ENCODE measurements around the gene KLRD1.
"Not testable (repeated sequence)": the region's sequence is repeated elsewhere in the genome, so short reads cannot be mapped to it uniquely, and the experiment has no call there.

The KLRD1 gene

GRCh38 chr12:10369557-10370415 is 62.1 kb downstream of the KLRD1 start:
- H3K9ac ChIP-seq (ENCODE audit: low read length) = no peak overlapping the region
- peaks cover 29% of the 10 kb centered on the region for H3K4me1 ChIP-seq (ENCODE audit: control insufficient read depth, insufficient read depth, low read length)
- no peak overlapping the region for H3K27ac ChIP-seq (ENCODE audit: low read depth, low read length)
- no peaks in the 10 kb centered on the region for H3K27me3 ChIP-seq (ENCODE audit: control insufficient read depth, insufficient read depth, low read length)
- H3K36me3 ChIP-seq (ENCODE audit: control insufficient read depth, insufficient read depth, low read length) = no peaks in the 10 kb centered on the region
- no peak overlapping the region for H3K4me3 ChIP-seq (ENCODE audit: low read depth, low read length)
- H3K9me3 ChIP-seq (ENCODE audit: control insufficient read depth, insufficient read depth, low read depth, low read length) = peaks cover 10% of the 10 kb centered on the region; the same call in 1 of the 2 replicates

GRCh38 chr12:10371893-10372535 is 64.3 kb downstream of the KLRD1 start:
- H3K4me1 ChIP-seq (ENCODE audit: control insufficient read depth, insufficient read depth, low read length) = peaks cover 16% of the 10 kb centered on the region; the same call in 1 of the 2 replicates
- not testable (repeated sequence) for H3K9ac ChIP-seq (ENCODE audit: low read length)

GRCh38 chr12:10372559-10372958 is 64.9 kb downstream of the KLRD1 start:
- H3K36me3 ChIP-seq (ENCODE audit: control insufficient read depth, insufficient read depth, low read length) = no peaks in the 10 kb centered on the region; the same call in 1 of the 2 replicates
- no peaks in the 10 kb centered on the region for H3K27me3 ChIP-seq (ENCODE audit: control insufficient read depth, insufficient read depth, low read length)
- H3K9me3 ChIP-seq (ENCODE audit: control insufficient read depth, insufficient read depth, low read depth, low read length) = peaks cover 7% of the 10 kb centered on the region; the same call in 1 of the 2 replicates
- no peak overlapping the region for H3K4me3 ChIP-seq (ENCODE audit: low read depth, low read length)
- no peak overlapping the region for H3K9ac ChIP-seq (ENCODE audit: low read length)
- H3K4me1 ChIP-seq (ENCODE audit: control insufficient read depth, insufficient read depth, low read length) = peaks cover 16% of the 10 kb centered on the region; the same call in 1 of the 2 replicates
- no peak overlapping the region for H3K27ac ChIP-seq (ENCODE audit: low read depth, low read length)

More at GRCh38 chr12:10371893-10372535, 64.3 kb downstream of the KLRD1 start:
- not testable (repeated sequence) for H3K4me3 ChIP-seq (ENCODE audit: low read depth, low read length); H3K36me3 ChIP-seq (ENCODE audit: control insufficient read depth, insufficient read depth, low read length); H3K27ac ChIP-seq (ENCODE audit: low read depth, low read length); H3K27me3 ChIP-seq (ENCODE audit: control insufficient read depth, insufficient read depth, low read length)
- peaks cover 10% of the 10 kb centered on the region; the same call in 1 of the 2 replicates for H3K9me3 ChIP-seq (ENCODE audit: control insufficient read depth, insufficient read depth, low read depth, low read length)

GRCh38 chr12:10374624-10375018 is 67.0 kb downstream of the KLRD1 start:
- Histone ChIP-seq H3K4me1 (ENCODE audit: control insufficient read depth, insufficient read depth, low read length) (peaks cover 16% of the 10 kb centered on the region; the same call in 1 of the 2 replicates), H3K9me3 (ENCODE audit: control insufficient read depth, insufficient read depth, low read depth, low read length) (no peaks in the 10 kb centered on the region; the same call in 1 of the 2 replicates), H3K4me3 (ENCODE audit: low read depth, low read length) (no peak overlapping the region), H3K36me3 (ENCODE audit: control insufficient read depth, insufficient read depth, low read length) (no peaks in the 10 kb centered on the region; the same call in 1 of the 2 replicates), H3K27ac (ENCODE audit: low read depth, low read length) (no peak overlapping the region), H3K27me3 (ENCODE audit: control insufficient read depth, insufficient read depth, low read length) (no peaks in the 10 kb centered on the region), H3K9ac (ENCODE audit: low read length) (no peak overlapping the region)

- not testable (repeated sequence) for H3K27me3 ChIP-seq (ENCODE audit: control insufficient read depth, insufficient read depth, low read length); H3K4me3 ChIP-seq (ENCODE audit: low read depth, low read length); H3K9ac ChIP-seq (ENCODE audit: low read length); H3K27ac ChIP-seq (ENCODE audit: low read depth, low read length); H3K4me1 ChIP-seq (ENCODE audit: control insufficient read depth, insufficient read depth, low read length); H3K36me3 ChIP-seq (ENCODE audit: control insufficient read depth, insufficient read depth, low read length); H3K9me3 ChIP-seq (ENCODE audit: control insufficient read depth, insufficient read depth, low read depth, low read length)
These were observed 71.1 kb downstream of the KLRD1 start for GRCh38 chr12:10378737-10379136.

Measured in HUES6 (cell line).